GM12892 (cell line): Measurements from ENCODE around the gene RPS13.
"Not testable (repeated sequence)": the region's sequence is repeated elsewhere in the genome, so short reads cannot be mapped to it uniquely, and the experiment has no call there.

ENCODE experiments used
- POLR2A ChIP-seq: IDR thresholded peaks from 2 replicates; pipeline ENCODE4 v1.6.1; 2011; ENCODE audit warnings: low read depth, low read length, control low read depth
- POLR2AphosphoS5 ChIP-seq: IDR thresholded peaks from 2 replicates; pipeline ENCODE4 v1.6.1; 2011; ENCODE audit warnings: low read depth, low read length, control low read depth
- TAF1 ChIP-seq: IDR thresholded peaks from 2 replicates; pipeline ENCODE4 v1.6.1; 2011; ENCODE audit warnings: low read depth, mild to moderate bottlenecking, control low read depth, low read length, borderline replicate concordance

DNA sequence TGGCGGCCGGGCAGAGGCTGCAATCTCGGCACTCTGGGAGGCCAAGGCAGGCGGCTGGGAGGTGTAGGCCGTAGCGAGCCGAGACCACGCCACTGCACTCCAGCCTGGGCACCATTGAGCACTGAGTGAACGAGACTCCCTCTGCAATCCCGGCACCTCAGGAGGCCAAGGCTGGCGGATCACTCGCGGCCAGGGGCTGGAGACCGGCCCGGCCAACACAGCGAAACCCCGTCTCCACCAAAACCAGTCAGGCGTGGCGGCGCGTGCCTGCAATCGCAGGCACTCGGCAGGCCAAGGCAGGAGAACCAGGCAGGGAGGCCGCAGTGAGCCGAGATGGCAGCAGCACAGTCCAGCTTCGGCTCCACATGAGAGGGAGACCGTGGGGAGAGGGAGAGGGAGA is 26.3 kb downstream of the RPS13 start:
- not testable (repeated sequence) for TF ChIP-seq TAF1, POLR2AphosphoS5, POLR2A
